HTERT RPE-1 (cell line): ENCODE data around the gene SYCN.

Experiments used
- in situ Hi-C: fragments of 300-500 bp; cut with MboI; formaldehyde crosslinking; loops from 4 replicates; pipeline ENCODE4 v1.14.3; 2020; ENCODE audit warnings: low sequenced_read_pairs

The SYCN gene

GRCh38 chr19:39196320-39196719, 7.7 kb downstream of the SYCN start:
- in situ Hi-C loops: no loop called here

- in situ Hi-C loops: no loop called here
These were observed 8.3 kb downstream of the SYCN start for GRCh38 chr19:39195755-39196154.

GRCh38 chr19:39194832-39195542, 9.1 kb downstream of the SYCN start:
- in situ Hi-C loops: no loop called here

GRCh38 chr19:39193803-39194202, 10.3 kb downstream of the SYCN start:
- in situ Hi-C loops: no loop called here

GRCh38 chr19:39192846-39193245, 11.2 kb downstream of the SYCN start:
- in situ Hi-C loops: no loop called here

- in situ Hi-C loops: no loop called here
These were observed 13.3 kb downstream of the SYCN start for GRCh38 chr19:39190768-39191167.

- in situ Hi-C loops: no loop called here
These were observed 15.1 kb downstream of the SYCN start for GRCh38 chr19:39188960-39189359.

GRCh38 chr19:39187552-39187943, 16.5 kb downstream of the SYCN start:
- in situ Hi-C loops: no loop called here

- in situ Hi-C loops: no loop called here
These were observed 17.7 kb downstream of the SYCN start for GRCh38 chr19:39186391-39186790.

GRCh38 chr19:39183104-39183503, 21.0 kb downstream of the SYCN start:
- in situ Hi-C loops: no loop called here

GRCh38 chr19:39182174-39182505, 21.9 kb downstream of the SYCN start:
- in situ Hi-C loops: no loop called here

GRCh38 chr19:39181500-39182173, 22.4 kb downstream of the SYCN start:
- in situ Hi-C loops: no loop called here

- in situ Hi-C loops: no loop called here
These were observed 23.3 kb downstream of the SYCN start for GRCh38 chr19:39180749-39181148.

- in situ Hi-C loops: no loop called here
These were observed 24.3 kb downstream of the SYCN start for GRCh38 chr19:39179754-39180153.

- in situ Hi-C loops: no loop called here
These were observed 25.6 kb downstream of the SYCN start for GRCh38 chr19:39178296-39179006.

- in situ Hi-C loops: no loop called here
These were observed 26.3 kb downstream of the SYCN start for GRCh38 chr19:39177736-39178135.

GRCh38 chr19:39177110-39177699, 26.9 kb downstream of the SYCN start:
- in situ Hi-C loops: no loop called here

GRCh38 chr19:39175564-39175963, 28.5 kb downstream of the SYCN start:
- in situ Hi-C loops: no loop called here

GRCh38 chr19:39174558-39175544, 29.2 kb downstream of the SYCN start:
- in situ Hi-C loops: no loop called here

- in situ Hi-C loops: no loop called here
These were observed 29.9 kb downstream of the SYCN start for GRCh38 chr19:39174142-39174541.
